Measurements from ENCODE around the gene TNFSF13. TPM values are rescaled to one million over a fixed set of nuclear protein-coding genes. Genes with fewer than 3 reads are reported as not detected.
A peak's percentile ranks its signal among the peaks of the same experiment; 100 is the strongest.

TNFSF13 gene
- total and polyA plus RNA-seq, 2 of the 4 experiments (the other 2 are of a cell fraction) = 1.3 TPM; not detected in 1

DNA sequence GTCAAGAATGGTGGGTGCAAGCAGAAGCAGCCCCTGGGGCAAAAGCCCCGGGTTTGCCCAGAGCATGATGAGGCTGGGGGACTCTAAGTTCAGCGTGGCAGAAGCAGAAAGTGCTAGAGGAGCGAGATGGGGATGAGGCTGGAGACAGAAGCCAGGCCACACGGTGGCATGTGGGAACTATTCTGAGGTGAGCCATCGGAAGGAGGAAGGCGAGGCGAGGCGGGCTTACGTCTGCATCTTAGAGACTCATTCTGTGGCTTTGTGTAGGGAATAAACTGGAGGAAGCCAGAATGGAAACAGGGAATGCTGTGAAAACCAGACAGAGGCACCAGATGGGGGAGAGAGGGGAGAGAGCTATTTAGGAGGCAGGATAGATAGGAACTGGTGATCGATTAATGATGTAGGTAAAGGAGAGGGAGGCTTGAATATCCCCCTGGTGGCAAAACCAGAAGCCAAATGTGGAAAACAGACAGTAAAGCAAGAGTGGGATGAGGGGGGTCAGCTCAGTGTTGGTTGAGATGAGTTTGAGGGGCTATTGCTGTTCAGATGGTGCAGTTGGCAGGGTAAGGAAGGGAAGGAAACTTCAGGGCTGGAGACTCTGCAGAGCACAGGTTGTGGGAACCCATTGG, 3.1 kb upstream of the TNFSF13 start:
- H2AK9ac ChIP-seq (replicated peaks; ENCODE audit: low read depth, low read length, poor library complexity) = no peak overlapping the region
- H3K36me3 ChIP-seq (ENCODE audit: control insufficient read depth, insufficient read depth, low read length) = peaks cover 4% of the 10 kb centered on the region; the same call in 1 of the 2 replicates
- peaks cover 6% of the 10 kb centered on the region; the same call in 1 of the 2 replicates for H3K4me1 ChIP-seq (ENCODE audit: control insufficient read depth, insufficient read depth, low read length)
- no peak overlapping the region for H4K5ac ChIP-seq (ENCODE audit: low read depth, low read length)
- no peak overlapping the region for H3K4ac ChIP-seq (ENCODE audit: low read depth, low read length)
- 50% methylated on average over 4 of the region's 10 CpGs; no CpG with 5 or more reads in 1 of the 2 experiments for WGBS, 2 experiments (ENCODE audit: extremely low coverage in 2 of 2, insufficient read length in 1 of 2)
- no TSS peak for BruUV-seq (replicated peaks)
- no peak for DNase-seq
- H4K20me1 ChIP-seq (ENCODE audit: insufficient read depth, low read length) = no peaks in the 10 kb centered on the region
- peaks cover 0 to 1% of the 10 kb centered on the region in 2 experiments; a peak in 2 of 4 replicates for H3K79me1 ChIP-seq (ENCODE audit: low read depth in 1 of 2, low read length in 2 of 2)
- H3K9ac ChIP-seq (ENCODE audit: low read depth, low read length) = no peak overlapping the region
- H3K56ac ChIP-seq (ENCODE audit: extremely low read depth, insufficient read depth, low read length) = no peak overlapping the region
- no peak overlapping the region for H3K4me3 ChIP-seq (ENCODE audit: insufficient read depth, low read depth, low read length)
- no peak overlapping the region for H3K23ac ChIP-seq (ENCODE audit: low read depth, low read length)
- ChIA-PET POLR2A (ENCODE audit: unreplicated experiment) (no interaction called here), CTCF (no interaction called here)
- H3K18ac ChIP-seq (ENCODE audit: low read depth, low read length) = no peak overlapping the region
- H3K27ac ChIP-seq (ENCODE audit: insufficient read depth, low read length) = no peak overlapping the region
- no peak overlapping the region for H2BK5ac ChIP-seq (ENCODE audit: low read depth, low read length, poor library complexity, severe bottlenecking)
- H4K8ac ChIP-seq (ENCODE audit: low read depth in 2 of 2, low read length in 2 of 2) = no peak overlapping the region
- in situ Hi-C loops (cut with MboI; ENCODE audit: low sequenced_read_pairs) = loop anchor here (10.0 kb wide), 1 partner anchor 201 kb away; the partner anchor contains the start of genes KCTD11 and TMEM95
- dilution Hi-C loops (cut with HindIII; ENCODE audit: low sequenced_read_pairs, unreplicated experiment) = no loop called here
- no peak overlapping the region for H2BK15ac ChIP-seq (ENCODE audit: low read depth, low read length)
- H2BK20ac ChIP-seq (ENCODE audit: low read depth, low read length) = no peak overlapping the region
- no peaks in the 10 kb centered on the region for H3K9me3 ChIP-seq (ENCODE audit: control insufficient read depth, insufficient read depth, low read length)
- H3K4me2 ChIP-seq (ENCODE audit: low read depth, low read length) = no peak overlapping the region
- no peak overlapping the region for H4K91ac ChIP-seq (ENCODE audit: insufficient read depth, low read depth, low read length)
- no peaks in the 10 kb centered on the region for H3K9me1 ChIP-seq (ENCODE audit: insufficient read depth, low read length)
- no peak for ATAC-seq (ENCODE audit: low read depth)
- intact Hi-C loops (cut with micrococcal nuclease) = no loop called here
- H3K14ac ChIP-seq (replicated peaks; ENCODE audit: low read depth, low read length) = no peak overlapping the region
- H2AFZ ChIP-seq (replicated peaks; ENCODE audit: low read length, poor library complexity) = no peak overlapping the region
- no peak overlapping the region for H2BK120ac ChIP-seq (ENCODE audit: low read depth, low read length)
- TF ChIP-seq RCOR1 (IDR thresholded peaks at IDR 0.05; ENCODE audit: insufficient replicate concordance, low read length) = no peak
- TF ChIP-seq, protein P1, sequence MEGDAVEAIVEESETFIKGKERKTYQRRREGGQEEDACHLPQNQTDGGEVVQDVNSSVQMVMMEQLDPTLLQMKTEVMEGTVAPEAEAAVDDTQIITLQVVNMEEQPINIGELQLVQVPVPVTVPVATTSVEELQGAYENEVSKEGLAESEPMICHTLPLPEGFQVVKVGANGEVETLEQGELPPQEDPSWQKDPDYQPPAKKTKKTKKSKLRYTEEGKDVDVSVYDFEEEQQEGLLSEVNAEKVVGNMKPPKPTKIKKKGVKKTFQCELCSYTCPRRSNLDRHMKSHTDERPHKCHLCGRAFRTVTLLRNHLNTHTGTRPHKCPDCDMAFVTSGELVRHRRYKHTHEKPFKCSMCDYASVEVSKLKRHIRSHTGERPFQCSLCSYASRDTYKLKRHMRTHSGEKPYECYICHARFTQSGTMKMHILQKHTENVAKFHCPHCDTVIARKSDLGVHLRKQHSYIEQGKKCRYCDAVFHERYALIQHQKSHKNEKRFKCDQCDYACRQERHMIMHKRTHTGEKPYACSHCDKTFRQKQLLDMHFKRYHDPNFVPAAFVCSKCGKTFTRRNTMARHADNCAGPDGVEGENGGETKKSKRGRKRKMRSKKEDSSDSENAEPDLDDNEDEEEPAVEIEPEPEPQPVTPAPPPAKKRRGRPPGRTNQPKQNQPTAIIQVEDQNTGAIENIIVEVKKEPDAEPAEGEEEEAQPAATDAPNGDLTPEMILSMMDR (conservative IDR thresholded peaks at IDR 0.05; ENCODE audit: low read depth, low read length) = 0 out of 2 replicates have a peak, but pooled peaks have one; percentile 3
- H3K27me3 ChIP-seq (ENCODE audit: control insufficient read depth, insufficient read depth, low read length) = no peaks in the 10 kb centered on the region
- H2AK5ac ChIP-seq (ENCODE audit: low read depth, low read length) = no peak overlapping the region

Measured in IMR-90 (cell line).